A549 (cell line): Measurements from ENCODE around the gene IGSF23.

Experiments used
- BHLHE40 ChIP-seq: IDR thresholded peaks from 2 replicates; pipeline ENCODE4 v1.6.1; 2012; ENCODE audit warnings: low read depth, low read length, inconsistent platforms
- CTCF ChIP-seq: fragments of >200 bp; sonication (Bioruptor Twin); formaldehyde crosslinking; IDR thresholded peaks from 3 replicates; pipeline ENCODE4 v1.5.1; 2016
- RAD21 ChIP-seq, 2 experiments: fragments of >200 bp in 1 of 2; sonication (Bioruptor Twin) in 1 of 2; formaldehyde crosslinking in 1 of 2; IDR thresholded peaks in 1 of 2; conservative IDR thresholded peaks in 1 of 2; 2 replicates in 1 of 2; 3 replicates in 1 of 2; pipeline ENCODE4 v1.6.1; 2012 to 2018; ENCODE audit warnings: inconsistent platforms in 1 of 2
- ZFP36 ChIP-seq: fragments of 450-650 bp; IDR thresholded peaks from 2 replicates; pipeline ENCODE4 v1.6.1; 2014; ENCODE audit warnings: borderline replicate concordance; ENCODE audit not compliant: partially characterized antibody

DNA sequence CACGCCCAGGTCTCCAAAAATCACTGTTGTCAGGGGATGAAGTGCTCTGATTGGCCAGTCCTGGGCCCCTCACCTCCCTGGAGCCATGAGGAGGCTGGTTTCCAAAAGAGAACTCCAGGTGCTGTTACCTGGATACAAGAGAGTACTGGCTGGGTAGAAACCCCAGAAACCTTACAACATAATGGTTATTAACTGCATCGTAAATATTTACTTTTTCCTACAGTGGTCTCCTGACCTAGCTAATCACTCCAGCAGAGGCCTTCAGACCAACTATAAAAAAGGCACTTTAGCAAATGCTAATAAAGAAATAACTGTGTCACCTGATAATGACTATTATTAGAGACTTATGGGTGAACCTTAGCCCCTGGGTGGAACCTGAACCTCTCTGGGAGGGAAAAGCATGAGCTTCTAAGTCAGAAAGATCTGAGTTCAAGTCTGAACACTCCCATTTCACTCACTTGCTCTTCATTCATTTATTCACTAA is 1.5 kb upstream of the IGSF23 start:
- TF ChIP-seq CTCF: no peak
- TF ChIP-seq ZFP36: no peak
- no peak for TF ChIP-seq RAD21 (conservative IDR thresholded peaks at IDR 0.05 in 1 of 2, IDR thresholded peaks at IDR 0.05 in 1 of 2)
- no peak for TF ChIP-seq BHLHE40
